ENCODE measurements around the gene DCAF17. TPM values are rescaled to one million over a fixed set of nuclear protein-coding genes. Genes with fewer than 3 reads are reported as not detected.

DCAF17 gene
- total RNA-seq, 1 experiment from 2014 or later = 20.8 TPM

- intact Hi-C loops (cut with micrococcal nuclease) = no loop called here
- ChIA-PET POLR2A (interaction anchor here (0.6 to 5.5 kb wide), 2 partner anchors 12 to 606 kb away, joined by 3 to 27 read pairs; partner anchors contain the start of gene CYBRD1), CTCF (interaction anchor here (0.8 to 1.2 kb wide), 2 partner anchors 10 to 66 kb away, joined by 3 read pairs; no protein-coding TSS in a partner anchor)
- H3K27me3 Mint-ChIP-seq (ENCODE audit: insufficient read depth, unreplicated experiment) = no peaks in the 10 kb centered on the region
- H3K27ac Mint-ChIP-seq (ENCODE audit: low read depth, unreplicated experiment) = no peak overlapping the region
- peaks cover 6% of the 10 kb centered on the region for H3K4me1 Mint-ChIP-seq (ENCODE audit: insufficient read depth, unreplicated experiment)
- TF ChIP-seq, protein P1, sequence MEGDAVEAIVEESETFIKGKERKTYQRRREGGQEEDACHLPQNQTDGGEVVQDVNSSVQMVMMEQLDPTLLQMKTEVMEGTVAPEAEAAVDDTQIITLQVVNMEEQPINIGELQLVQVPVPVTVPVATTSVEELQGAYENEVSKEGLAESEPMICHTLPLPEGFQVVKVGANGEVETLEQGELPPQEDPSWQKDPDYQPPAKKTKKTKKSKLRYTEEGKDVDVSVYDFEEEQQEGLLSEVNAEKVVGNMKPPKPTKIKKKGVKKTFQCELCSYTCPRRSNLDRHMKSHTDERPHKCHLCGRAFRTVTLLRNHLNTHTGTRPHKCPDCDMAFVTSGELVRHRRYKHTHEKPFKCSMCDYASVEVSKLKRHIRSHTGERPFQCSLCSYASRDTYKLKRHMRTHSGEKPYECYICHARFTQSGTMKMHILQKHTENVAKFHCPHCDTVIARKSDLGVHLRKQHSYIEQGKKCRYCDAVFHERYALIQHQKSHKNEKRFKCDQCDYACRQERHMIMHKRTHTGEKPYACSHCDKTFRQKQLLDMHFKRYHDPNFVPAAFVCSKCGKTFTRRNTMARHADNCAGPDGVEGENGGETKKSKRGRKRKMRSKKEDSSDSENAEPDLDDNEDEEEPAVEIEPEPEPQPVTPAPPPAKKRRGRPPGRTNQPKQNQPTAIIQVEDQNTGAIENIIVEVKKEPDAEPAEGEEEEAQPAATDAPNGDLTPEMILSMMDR (IDR thresholded peaks at IDR 0.05; ENCODE audit: unreplicated experiment) = no peak
- H3K9me3 Mint-ChIP-seq (ENCODE audit: unreplicated experiment) = no peaks in the 10 kb centered on the region
- no peak for DNase-seq (ENCODE audit: unreplicated experiment)
- H3K4me3 Mint-ChIP-seq (ENCODE audit: unreplicated experiment) = no peak overlapping the region
- BruUV-seq (replicated peaks) = no TSS peak
- no peaks in the 10 kb centered on the region for H3K36me3 Mint-ChIP-seq (ENCODE audit: insufficient read depth, unreplicated experiment)
Observed at GRCh38 chr2:171509945-171510731, 76.1 kb downstream of the DCAF17 start.

GRCh38 chr2:171512014-171512413 is 78.0 kb downstream of the DCAF17 start:
- Mint-ChIP-seq H3K36me3 (ENCODE audit: insufficient read depth, unreplicated experiment) (no peaks in the 10 kb centered on the region), H3K27ac (ENCODE audit: low read depth, unreplicated experiment) (no peak overlapping the region), H3K27me3 (ENCODE audit: insufficient read depth, unreplicated experiment) (no peaks in the 10 kb centered on the region), H3K4me1 (ENCODE audit: insufficient read depth, unreplicated experiment) (peaks cover 18% of the 10 kb centered on the region), H3K4me3 (ENCODE audit: unreplicated experiment) (no peak overlapping the region), H3K9me3 (ENCODE audit: unreplicated experiment) (no peaks in the 10 kb centered on the region)
- POLR2A ChIA-PET = interaction anchor here (5.5 kb wide), 1 partner anchor 10 kb away, joined by 27 read pairs; the partner anchor contains the start of gene CYBRD1
- DNase-seq (ENCODE audit: unreplicated experiment) = no peak
- TF ChIP-seq, protein P1 (IDR thresholded peaks at IDR 0.05; ENCODE audit: unreplicated experiment) = no peak
- intact Hi-C loops (cut with micrococcal nuclease) = no loop called here
- CTCF ChIA-PET = no interaction called here
- BruUV-seq (replicated peaks) = no TSS peak

DNA sequence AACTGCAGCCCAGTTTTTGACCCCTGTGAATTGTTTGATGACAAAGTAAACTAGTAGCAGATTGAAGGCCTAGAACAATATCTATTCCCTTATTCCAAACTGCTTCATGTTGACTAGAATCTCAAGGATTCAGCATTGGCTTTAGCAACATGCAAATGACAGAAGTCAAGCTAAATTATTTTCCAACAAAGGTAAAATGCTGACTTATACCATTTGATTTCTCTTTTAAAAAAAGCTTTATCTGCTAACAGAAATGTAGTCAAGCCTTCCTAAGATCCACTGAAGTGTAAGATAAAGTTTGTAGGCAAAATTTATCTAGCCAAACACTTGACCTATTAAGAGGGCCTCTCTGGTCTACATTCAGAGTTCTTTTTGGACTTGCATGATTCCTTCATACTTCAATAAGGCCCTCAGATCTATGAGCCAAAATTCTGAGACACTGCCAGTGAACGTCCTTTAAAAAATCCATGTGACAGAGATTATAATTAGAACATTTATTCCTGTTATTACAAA is 78.7 kb downstream of the DCAF17 start:
- no peaks in the 10 kb centered on the region for H3K9me3 Mint-ChIP-seq (ENCODE audit: unreplicated experiment)
- no peak overlapping the region for H3K4me3 Mint-ChIP-seq (ENCODE audit: unreplicated experiment)
- no peak for DNase-seq (ENCODE audit: unreplicated experiment)
- no TSS peak for BruUV-seq (replicated peaks)
- H3K27me3 Mint-ChIP-seq (ENCODE audit: insufficient read depth, unreplicated experiment) = no peaks in the 10 kb centered on the region
- no peak overlapping the region for H3K27ac Mint-ChIP-seq (ENCODE audit: low read depth, unreplicated experiment)
- H3K36me3 Mint-ChIP-seq (ENCODE audit: insufficient read depth, unreplicated experiment) = no peaks in the 10 kb centered on the region
- intact Hi-C loops (cut with micrococcal nuclease) = no loop called here
- TF ChIP-seq, protein P1 (IDR thresholded peaks at IDR 0.05; ENCODE audit: unreplicated experiment) = no peak
- POLR2A ChIA-PET = interaction anchor here (5.5 kb wide), 1 partner anchor 10 kb away, joined by 27 read pairs; the partner anchor contains the start of gene CYBRD1
- peaks cover 18% of the 10 kb centered on the region for H3K4me1 Mint-ChIP-seq (ENCODE audit: insufficient read depth, unreplicated experiment)
- CTCF ChIA-PET = no interaction called here

DNA sequence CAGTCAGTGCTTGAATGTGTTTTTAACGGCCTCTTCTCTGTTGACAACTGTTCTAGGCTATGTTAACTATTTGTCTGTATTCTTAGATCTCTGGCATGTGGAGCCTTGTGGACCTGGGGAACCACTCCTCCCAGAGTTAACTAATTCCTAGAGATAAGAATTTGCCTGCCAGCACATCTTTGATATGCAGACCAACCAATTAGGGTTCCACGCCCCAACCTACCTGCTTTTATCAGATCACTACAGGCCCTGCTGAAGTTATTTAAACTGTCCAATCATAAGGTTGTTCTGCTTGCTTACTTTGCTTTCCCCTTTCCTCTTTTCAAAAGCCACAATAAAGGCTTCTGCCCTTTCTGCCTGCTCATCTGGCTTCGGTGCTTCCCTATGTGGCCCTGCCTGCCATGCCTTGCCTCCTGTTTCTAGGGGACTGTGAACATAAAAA is 79.7 kb downstream of the DCAF17 start:
- ChIA-PET CTCF (no interaction called here), POLR2A (interaction anchor here (0.7 to 0.8 kb wide), 2 partner anchors 8 to 10 kb away, joined by 4 read pairs; partner anchors contain the start of gene CYBRD1)
- DNase-seq (ENCODE audit: unreplicated experiment) = no peak
- Mint-ChIP-seq H3K4me3 (ENCODE audit: unreplicated experiment) (no peak overlapping the region), H3K36me3 (ENCODE audit: insufficient read depth, unreplicated experiment) (no peaks in the 10 kb centered on the region), H3K4me1 (ENCODE audit: insufficient read depth, unreplicated experiment) (peaks cover 18% of the 10 kb centered on the region), H3K9me3 (ENCODE audit: unreplicated experiment) (no peaks in the 10 kb centered on the region), H3K27ac (ENCODE audit: low read depth, unreplicated experiment) (no peak overlapping the region), H3K27me3 (ENCODE audit: insufficient read depth, unreplicated experiment) (no peaks in the 10 kb centered on the region)
- TF ChIP-seq, protein P1 (IDR thresholded peaks at IDR 0.05; ENCODE audit: unreplicated experiment) = no peak
- intact Hi-C loops (cut with micrococcal nuclease) = no loop called here
- no TSS peak for BruUV-seq (replicated peaks)
